ENCODE measurements around the gene PITPNC1.

- TF ChIP-seq CTCF (IDR thresholded peaks at IDR 0.05): no peak
- TF ChIP-seq POLR2A (IDR thresholded peaks at IDR 0.05): no peak
Observed at GRCh38 chr17:67713169-67713568, 336.1 kb downstream of the PITPNC1 start.
